Measurements from ENCODE around the gene C16orf78.

DNA sequence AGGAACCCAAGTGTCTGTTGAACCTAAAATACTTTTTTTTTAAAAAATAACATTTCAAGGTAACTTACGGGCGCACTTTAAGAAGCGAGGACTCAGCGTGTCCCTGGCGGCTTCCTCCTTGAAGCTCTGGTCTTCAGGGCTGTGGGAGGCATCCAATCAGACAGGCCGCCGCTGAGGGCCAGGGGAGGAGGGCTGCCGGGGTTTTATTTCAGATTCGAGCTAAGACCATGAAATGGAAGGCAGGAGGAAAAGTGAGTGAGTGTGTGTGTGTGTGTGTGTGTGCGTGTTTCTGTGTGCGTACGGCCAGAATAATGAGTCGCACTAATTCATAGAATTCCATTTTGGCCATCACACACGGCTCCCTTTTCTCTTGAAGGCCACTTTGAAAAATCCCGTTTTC, 41.1 kb downstream of the C16orf78 start:
- TF ChIP-seq EP300 (IDR thresholded peaks at IDR 0.05) = no peak
- TF ChIP-seq, protein P1, sequence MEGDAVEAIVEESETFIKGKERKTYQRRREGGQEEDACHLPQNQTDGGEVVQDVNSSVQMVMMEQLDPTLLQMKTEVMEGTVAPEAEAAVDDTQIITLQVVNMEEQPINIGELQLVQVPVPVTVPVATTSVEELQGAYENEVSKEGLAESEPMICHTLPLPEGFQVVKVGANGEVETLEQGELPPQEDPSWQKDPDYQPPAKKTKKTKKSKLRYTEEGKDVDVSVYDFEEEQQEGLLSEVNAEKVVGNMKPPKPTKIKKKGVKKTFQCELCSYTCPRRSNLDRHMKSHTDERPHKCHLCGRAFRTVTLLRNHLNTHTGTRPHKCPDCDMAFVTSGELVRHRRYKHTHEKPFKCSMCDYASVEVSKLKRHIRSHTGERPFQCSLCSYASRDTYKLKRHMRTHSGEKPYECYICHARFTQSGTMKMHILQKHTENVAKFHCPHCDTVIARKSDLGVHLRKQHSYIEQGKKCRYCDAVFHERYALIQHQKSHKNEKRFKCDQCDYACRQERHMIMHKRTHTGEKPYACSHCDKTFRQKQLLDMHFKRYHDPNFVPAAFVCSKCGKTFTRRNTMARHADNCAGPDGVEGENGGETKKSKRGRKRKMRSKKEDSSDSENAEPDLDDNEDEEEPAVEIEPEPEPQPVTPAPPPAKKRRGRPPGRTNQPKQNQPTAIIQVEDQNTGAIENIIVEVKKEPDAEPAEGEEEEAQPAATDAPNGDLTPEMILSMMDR (IDR thresholded peaks at IDR 0.05) = no peak
- no peak for TF ChIP-seq POLR2A (IDR thresholded peaks at IDR 0.05)

Measured in ovary (tissue), 3 donors.